A549 (cell line): ENCODE data around the gene ZBTB12. TPM values are rescaled to one million over a fixed set of nuclear protein-coding genes. Genes with fewer than 3 reads are reported as not detected.

ENCODE experiments used
- ATAC-seq, 2 experiments: fragments of 200-7000 bp in 1 of 2; fragments of >200 bp in 1 of 2; cut with Nextera tagmentation in 1 of 2; cut with Tn5 transposase in 1 of 2; 3 replicates each; pipeline versions ENCODE4 v1.8.0 to v1.9.1; 2018 to 2020; ENCODE audit warnings: mild to moderate bottlenecking in 1 of 2, moderate library complexity in 1 of 2
- CTCF ChIA-PET: fragments of 300-600 bp; sonication (Branson Sonifier 250); formaldehyde crosslinking; extraction: SDS; loops from one replicate; lab custom pipeline; 2021; ENCODE audit warnings: antibody characterized with exemption, inconsistent platforms; lab: Yijun Ruan, JAX
- POLR2A ChIA-PET: fragments of 350-600 bp; formaldehyde crosslinking; extraction: SDS; loops from one replicate; lab custom pipeline; 2021; ENCODE audit warnings: antibody characterized with exemption, inconsistent platforms; lab: Yijun Ruan, JAX
- DNase-seq, 2 experiments: peaks; one replicate each; pipeline versions ENCODE4 v3.0.0 to v3.0.0-alpha.2; 2011 to 2016; ENCODE audit warnings: low read depth in 1 of 2, low spot score in 1 of 2
- FAIRE-seq: peaks from 2 replicates; lab custom pipeline; 2011; peaks lifted over from hg19 to GRCh38; lab: Jason Lieb, UNC
- H3K27ac ChIP-seq, 2 experiments: fragments of >200 bp; sonication (Bioruptor Twin); formaldehyde crosslinking; 3 replicates each; pipeline ENCODE4 v1.5.1; 2016 to 2017
- H3K4me1 ChIP-seq: fragments of >200 bp; sonication (Bioruptor Twin); formaldehyde crosslinking; 3 replicates; pipeline ENCODE4 v1.6.1; 2016
- H3K4me2 ChIP-seq: fragments of >200 bp; sonication (Bioruptor Twin); formaldehyde crosslinking; 3 replicates; pipeline ENCODE4 v1.6.1; 2016
- H3K4me3 ChIP-seq: fragments of >200 bp; sonication (Bioruptor Twin); formaldehyde crosslinking; 3 replicates; pipeline ENCODE4 v1.5.1; 2016
- H3K9me3 ChIP-seq: fragments of >200 bp; sonication (Bioruptor Twin); formaldehyde crosslinking; 3 replicates; pipeline ENCODE4 v1.6.1; 2016
- CBX8 ChIP-seq: fragments of 200-600 bp; sonication (generic); IDR thresholded peaks from 2 replicates; pipeline ENCODE4 v1.6.1; 2016
- EHMT2 ChIP-seq: fragments of 200-600 bp; sonication (generic); IDR thresholded peaks from 2 replicates; pipeline ENCODE4 v1.6.1; 2016; ENCODE audit warnings: antibody characterized with exemption, low read depth, mild to moderate bottlenecking, moderate library complexity
- ELK1 ChIP-seq: fragments of 150-350 bp; IDR thresholded peaks from 2 replicates; pipeline ENCODE4 v1.6.1; 2014; ENCODE audit warnings: low read depth, mild to moderate bottlenecking, low read length
- FOSB ChIP-seq: fragments of 250-450 bp; sonication (Bioruptor Pico); IDR thresholded peaks from 2 replicates; pipeline ENCODE4 v1.5.0; 2020; ENCODE audit warnings: mild to moderate bottlenecking, moderate library complexity
- HDAC2 ChIP-seq: fragments of 200-600 bp; sonication (generic); IDR thresholded peaks from 2 replicates; pipeline ENCODE4 v1.6.1; 2016
- HOXB13 ChIP-seq: fragments of 250-450 bp; sonication (Bioruptor Pico); IDR thresholded peaks from 2 replicates; pipeline ENCODE4 v1.5.0; 2020; ENCODE audit warnings: low read depth, mild to moderate bottlenecking, moderate library complexity
- JUN ChIP-seq, 2 experiments: fragments of >200 bp; sonication (Bioruptor Twin); formaldehyde crosslinking; IDR thresholded peaks; 2 replicates in 1 of 2; 3 replicates in 1 of 2; pipeline ENCODE4 v1.6.1; 2016 to 2017
- JUNB ChIP-seq: fragments of >200 bp; sonication (Bioruptor Twin); formaldehyde crosslinking; IDR thresholded peaks from 2 replicates; pipeline ENCODE4 v1.6.1; 2016
- KDM1A ChIP-seq: fragments of 200-600 bp; sonication (generic); IDR thresholded peaks from 2 replicates; pipeline ENCODE4 v1.6.1; 2016; ENCODE audit warnings: low read depth, mild to moderate bottlenecking
- NPAS2 ChIP-seq: fragments of 250-450 bp; sonication (Bioruptor Pico); IDR thresholded peaks from 2 replicates; pipeline ENCODE4 v1.8.0; 2022; ENCODE audit warnings: mild to moderate bottlenecking, moderate library complexity, borderline replicate concordance
- POLR2A ChIP-seq: IDR thresholded peaks from 2 replicates; pipeline ENCODE4 v1.6.1; 2012; ENCODE audit warnings: mild to moderate bottlenecking, low read length
- POLR2AphosphoS2 ChIP-seq: conservative IDR thresholded peaks from 2 replicates; pipeline ENCODE4 v1.6.1; 2012; ENCODE audit warnings: low read length, improper control_type of control experiment, inconsistent platforms
- RAD21 ChIP-seq, 2 experiments: fragments of >200 bp in 1 of 2; sonication (Bioruptor Twin) in 1 of 2; formaldehyde crosslinking in 1 of 2; IDR thresholded peaks in 1 of 2; conservative IDR thresholded peaks in 1 of 2; 2 replicates in 1 of 2; 3 replicates in 1 of 2; pipeline ENCODE4 v1.6.1; 2012 to 2018; ENCODE audit warnings: inconsistent platforms in 1 of 2
- SMC3 ChIP-seq: fragments of >200 bp; sonication (Bioruptor Twin); formaldehyde crosslinking; IDR thresholded peaks from 3 replicates; pipeline ENCODE4 v1.6.1; 2018; ENCODE audit warnings: inconsistent platforms
- SREBF2 ChIP-seq: fragments of 450-650 bp; IDR thresholded peaks from 2 replicates; pipeline ENCODE4 v1.6.1; 2014; ENCODE audit warnings: mild to moderate bottlenecking, moderate library complexity
- ZNF302 ChIP-seq: fragments of 250-450 bp; sonication (Bioruptor Pico); IDR thresholded peaks from 2 replicates; pipeline ENCODE4 v1.9.0; 2021; ENCODE audit warnings: inconsistent platforms, mild to moderate bottlenecking, moderate library complexity
- WGBS: methylation state at CpG from one replicate; pipeline ENCODE4 v1.1.6; 2017; ENCODE audit errors: missing lambda C conversion rate; 5-methylcytosine and 5-hydroxymethylcytosine counted together
- polyA plus RNA-seq, 4 experiments: library from polyadenylated mRNA; depleted of rRNA in 3 of 4; stranded (reverse); fragments of >200 nt; fragmentation: RNase III in 1 of 4; extraction: RNeasy Plus Mini Kit Qiagen cat#74134 plus additional on column Dnase treatment in 1 of 4; gene quantifications; 2 replicates in 3 of 4; 3 replicates in 1 of 4; pipeline ENCODE4 v1.2.3, GENCODE V29; 2011 to 2017
- TF ChIP-seq, protein P1 (sequence below): fragments of 200-600 bp; sonication (generic); IDR thresholded peaks from 2 replicates; pipeline ENCODE4 v1.6.1; 2016; ENCODE audit warnings: antibody characterized with exemption, mild to moderate bottlenecking, moderate library complexity
- TF ChIP-seq, protein P2 (sequence below): fragments of >200 bp; sonication (Bioruptor Twin); formaldehyde crosslinking; IDR thresholded peaks from 3 replicates; pipeline ENCODE4 v1.5.1; 2016

The ZBTB12 gene
- polyA plus RNA-seq, 2 of the 4 experiments (the other 2 are of a cell fraction): 2.2 to 10.0 TPM

DNA sequence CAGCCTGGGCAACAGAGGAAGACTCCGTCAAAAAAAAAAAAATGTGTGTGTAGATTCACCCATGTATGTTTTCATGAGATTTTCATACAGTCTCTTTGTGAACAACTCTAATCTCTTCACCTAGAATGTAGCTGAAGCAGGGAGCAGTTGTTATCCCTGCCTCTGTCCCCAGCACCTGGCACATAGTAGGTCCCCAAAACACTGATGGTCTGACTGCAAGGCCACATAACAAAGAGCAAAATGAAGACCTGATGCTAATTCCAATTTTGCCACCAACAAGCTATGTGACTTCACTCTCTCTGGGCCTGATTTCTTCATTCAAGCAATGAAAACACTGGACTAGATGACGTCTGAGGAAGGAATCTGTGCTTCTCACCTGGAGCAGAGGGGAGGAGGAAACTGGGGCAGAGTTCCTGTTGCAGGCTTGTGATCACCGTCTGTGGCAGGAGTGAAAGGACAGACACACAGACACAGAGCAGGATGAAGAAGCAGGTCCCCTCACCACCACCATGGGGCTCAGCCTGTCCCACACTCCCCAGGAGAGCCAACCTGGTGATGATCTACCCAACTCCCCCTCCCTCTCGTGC is 27.7 kb downstream of the ZBTB12 start:
- ChIA-PET CTCF (interaction anchor here (0.7 to 0.8 kb wide), 2 partner anchors 8 to 48 kb away, joined by 3 to 5 read pairs; no protein-coding TSS in a partner anchor), POLR2A (no interaction called here)
- Histone ChIP-seq H3K27ac (no peak overlapping the region), H3K9me3 (no peaks in the 10 kb centered on the region), H3K4me1 (no peaks in the 10 kb centered on the region)
- no peak for ATAC-seq
- TF ChIP-seq KDM1A: no peak
- TF ChIP-seq, protein P1, sequence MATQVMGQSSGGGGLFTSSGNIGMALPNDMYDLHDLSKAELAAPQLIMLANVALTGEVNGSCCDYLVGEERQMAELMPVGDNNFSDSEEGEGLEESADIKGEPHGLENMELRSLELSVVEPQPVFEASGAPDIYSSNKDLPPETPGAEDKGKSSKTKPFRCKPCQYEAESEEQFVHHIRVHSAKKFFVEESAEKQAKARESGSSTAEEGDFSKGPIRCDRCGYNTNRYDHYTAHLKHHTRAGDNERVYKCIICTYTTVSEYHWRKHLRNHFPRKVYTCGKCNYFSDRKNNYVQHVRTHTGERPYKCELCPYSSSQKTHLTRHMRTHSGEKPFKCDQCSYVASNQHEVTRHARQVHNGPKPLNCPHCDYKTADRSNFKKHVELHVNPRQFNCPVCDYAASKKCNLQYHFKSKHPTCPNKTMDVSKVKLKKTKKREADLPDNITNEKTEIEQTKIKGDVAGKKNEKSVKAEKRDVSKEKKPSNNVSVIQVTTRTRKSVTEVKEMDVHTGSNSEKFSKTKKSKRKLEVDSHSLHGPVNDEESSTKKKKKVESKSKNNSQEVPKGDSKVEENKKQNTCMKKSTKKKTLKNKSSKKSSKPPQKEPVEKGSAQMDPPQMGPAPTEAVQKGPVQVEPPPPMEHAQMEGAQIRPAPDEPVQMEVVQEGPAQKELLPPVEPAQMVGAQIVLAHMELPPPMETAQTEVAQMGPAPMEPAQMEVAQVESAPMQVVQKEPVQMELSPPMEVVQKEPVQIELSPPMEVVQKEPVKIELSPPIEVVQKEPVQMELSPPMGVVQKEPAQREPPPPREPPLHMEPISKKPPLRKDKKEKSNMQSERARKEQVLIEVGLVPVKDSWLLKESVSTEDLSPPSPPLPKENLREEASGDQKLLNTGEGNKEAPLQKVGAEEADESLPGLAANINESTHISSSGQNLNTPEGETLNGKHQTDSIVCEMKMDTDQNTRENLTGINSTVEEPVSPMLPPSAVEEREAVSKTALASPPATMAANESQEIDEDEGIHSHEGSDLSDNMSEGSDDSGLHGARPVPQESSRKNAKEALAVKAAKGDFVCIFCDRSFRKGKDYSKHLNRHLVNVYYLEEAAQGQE: no peak
- TF ChIP-seq NPAS2: no peak
- TF ChIP-seq ELK1: no peak
- TF ChIP-seq HOXB13: no peak
- no peak for TF ChIP-seq RAD21 (conservative IDR thresholded peaks at IDR 0.05 in 1 of 2, IDR thresholded peaks at IDR 0.05 in 1 of 2)
- TF ChIP-seq, all 56 proteins: peak for 0
- Histone ChIP-seq H3K4me3 (no peak overlapping the region), H3K4me2 (no peak overlapping the region)
- DNase-seq: no peak
- WGBS: 67% methylated on average over 3 of the region's 4 CpGs
- no peak for FAIRE-seq

- CTCF ChIA-PET: interaction anchor here (1.0 to 2.0 kb wide), 3 partner anchors 8 to 81 kb away, joined by 4 to 11 read pairs (median 6); partner anchors contain the start of gene NEU1
- no peak for TF ChIP-seq CBX8
- TF ChIP-seq ELK1: no peak
- no peak for TF ChIP-seq SMC3
- no peak for TF ChIP-seq POLR2AphosphoS2
- no peak for TF ChIP-seq SREBF2
- TF ChIP-seq KDM1A: no peak
- no peak for TF ChIP-seq JUN (IDR thresholded peaks at IDR 0.05)
- TF ChIP-seq POLR2A: no peak
- no peak for TF ChIP-seq ZNF302 (CRISPR knock-in tag)
- TF ChIP-seq JUNB: no peak
- no peak for TF ChIP-seq HDAC2
- no peak for TF ChIP-seq EHMT2
- TF ChIP-seq, protein P2, sequence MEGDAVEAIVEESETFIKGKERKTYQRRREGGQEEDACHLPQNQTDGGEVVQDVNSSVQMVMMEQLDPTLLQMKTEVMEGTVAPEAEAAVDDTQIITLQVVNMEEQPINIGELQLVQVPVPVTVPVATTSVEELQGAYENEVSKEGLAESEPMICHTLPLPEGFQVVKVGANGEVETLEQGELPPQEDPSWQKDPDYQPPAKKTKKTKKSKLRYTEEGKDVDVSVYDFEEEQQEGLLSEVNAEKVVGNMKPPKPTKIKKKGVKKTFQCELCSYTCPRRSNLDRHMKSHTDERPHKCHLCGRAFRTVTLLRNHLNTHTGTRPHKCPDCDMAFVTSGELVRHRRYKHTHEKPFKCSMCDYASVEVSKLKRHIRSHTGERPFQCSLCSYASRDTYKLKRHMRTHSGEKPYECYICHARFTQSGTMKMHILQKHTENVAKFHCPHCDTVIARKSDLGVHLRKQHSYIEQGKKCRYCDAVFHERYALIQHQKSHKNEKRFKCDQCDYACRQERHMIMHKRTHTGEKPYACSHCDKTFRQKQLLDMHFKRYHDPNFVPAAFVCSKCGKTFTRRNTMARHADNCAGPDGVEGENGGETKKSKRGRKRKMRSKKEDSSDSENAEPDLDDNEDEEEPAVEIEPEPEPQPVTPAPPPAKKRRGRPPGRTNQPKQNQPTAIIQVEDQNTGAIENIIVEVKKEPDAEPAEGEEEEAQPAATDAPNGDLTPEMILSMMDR: no peak
- TF ChIP-seq FOSB (CRISPR knock-in tag): no peak
- TF ChIP-seq, all 56 proteins: peak for 0
- ATAC-seq (peak in 1 of 2 experiments; percentile 40; a peak in 3 of 6 replicates), FAIRE-seq (no peak), DNase-seq (no peak)
- Histone ChIP-seq H3K4me3 (no peak overlapping the region), H3K27ac (no peak overlapping the region), H3K4me2 (no peak overlapping the region), H3K4me1 (no peaks in the 10 kb centered on the region), H3K9me3 (no peaks in the 10 kb centered on the region)
- 67% methylated on average over 9 of the region's 9 CpGs for WGBS
- POLR2A ChIA-PET: no interaction called here
These were observed 30.7 kb downstream of the ZBTB12 start for GRCh38 chr6:31871046-31871659.
